ENCODE results near the gene HHAT.

- no peak for TF ChIP-seq CTCF (optimal IDR thresholded peaks at IDR 0.05 in 1 of 3, IDR thresholded peaks at IDR 0.05 in 1 of 3, conservative IDR thresholded peaks at IDR 0.05 in 1 of 3; ENCODE audit: extremely low read depth in 1 of 3, insufficient read depth in 2 of 3, low read length in 3 of 3)
- TF ChIP-seq EZH2 (IDR thresholded peaks at IDR 0.05; ENCODE audit: low read length): no peak
These were observed 79.2 kb downstream of the HHAT start for GRCh38 chr1:210407887-210408252.
